NOMO-1 treated with DMSO at 0.1 percent for 48 hours (cell line): ENCODE data around the gene SEMA3G.

Source experiments
- DNase-seq: peaks from one replicate; lab custom pipeline; 2025; ENCODE audit not compliant: unreplicated experiment; lab: John Stamatoyannopoulos, UW

The SEMA3G gene

GRCh38 chr3:52440249-52440551 is 4.7 kb downstream of the SEMA3G start:
- DNase-seq: no peak

GRCh38 chr3:52439426-52440248 is 5.3 kb downstream of the SEMA3G start:
- no peak for DNase-seq

- DNase-seq: no peak
Observed at GRCh38 chr3:52438579-52439425, 6.1 kb downstream of the SEMA3G start.

- no peak for DNase-seq
Observed at GRCh38 chr3:52438104-52438376, 6.9 kb downstream of the SEMA3G start.

- no peak for DNase-seq
Observed at GRCh38 chr3:52437326-52438103, 7.4 kb downstream of the SEMA3G start.

GRCh38 chr3:52436500-52437149 is 8.3 kb downstream of the SEMA3G start:
- DNase-seq: peak; percentile 59

- no peak for DNase-seq
Observed at GRCh38 chr3:52435246-52436101, 9.4 kb downstream of the SEMA3G start.

- DNase-seq: no peak
Observed at GRCh38 chr3:52434491-52435115, 10.3 kb downstream of the SEMA3G start.

GRCh38 chr3:52433996-52434479 is 10.9 kb downstream of the SEMA3G start:
- no peak for DNase-seq

GRCh38 chr3:52433328-52433995 is 11.4 kb downstream of the SEMA3G start:
- DNase-seq: no peak

GRCh38 chr3:52432691-52433141 is 12.2 kb downstream of the SEMA3G start:
- peak; percentile 32 for DNase-seq

- DNase-seq: no peak
Observed at GRCh38 chr3:52432225-52432624, 12.7 kb downstream of the SEMA3G start.

GRCh38 chr3:52431459-52432223 is 13.3 kb downstream of the SEMA3G start:
- DNase-seq: no peak

GRCh38 chr3:52430416-52430810 is 14.5 kb downstream of the SEMA3G start:
- no peak for DNase-seq

- DNase-seq: no peak
Observed at GRCh38 chr3:52429779-52430415, 15.0 kb downstream of the SEMA3G start.

- DNase-seq: no peak
Observed at GRCh38 chr3:52429031-52429430, 15.9 kb downstream of the SEMA3G start.

- peak; percentile 35 for DNase-seq
Observed at GRCh38 chr3:52428151-52429005, 16.5 kb downstream of the SEMA3G start.
